Ishikawa (cell line): ENCODE data around the gene NPAS3.

Experiments used
- EP300 ChIP-seq: IDR thresholded peaks from 2 replicates; pipeline ENCODE4 v1.6.1; 2012; ENCODE audit warnings: borderline replicate concordance
- TAF1 ChIP-seq: IDR thresholded peaks from 2 replicates; pipeline ENCODE4 v1.6.1; 2012; ENCODE audit warnings: low read depth, mild to moderate bottlenecking
- TCF12 ChIP-seq: IDR thresholded peaks from 2 replicates; pipeline ENCODE4 v1.6.1; 2012; ENCODE audit warnings: low read depth
- TEAD4 ChIP-seq: IDR thresholded peaks from 2 replicates; pipeline ENCODE4 v1.6.1; 2012
- TF ChIP-seq, protein P1 (sequence below): IDR thresholded peaks from 2 replicates; pipeline ENCODE4 v1.6.1; 2012

DNA sequence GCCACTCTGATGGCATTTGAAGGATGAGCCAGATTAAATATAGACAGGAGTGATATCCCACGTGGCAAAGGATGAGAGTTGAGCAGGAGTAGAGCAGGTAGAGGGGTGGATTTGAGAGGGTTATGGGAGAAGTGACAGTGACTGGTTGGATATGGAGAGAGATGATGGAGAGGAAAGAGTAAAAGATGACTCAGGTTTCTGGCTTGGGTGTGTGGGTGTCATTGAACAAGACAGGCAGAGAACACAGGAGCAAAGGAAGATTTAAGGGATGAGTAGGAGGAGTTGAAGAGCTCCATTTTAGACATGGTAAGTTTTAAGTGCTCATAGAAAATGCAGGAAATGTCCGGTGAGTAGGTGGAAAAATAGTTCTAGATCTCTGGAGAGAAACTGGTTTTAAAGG is 875.3 kb downstream of the NPAS3 start:
- no peak for TF ChIP-seq EP300
- no peak for TF ChIP-seq TCF12
- no peak for TF ChIP-seq TEAD4
- TF ChIP-seq, protein P1, sequence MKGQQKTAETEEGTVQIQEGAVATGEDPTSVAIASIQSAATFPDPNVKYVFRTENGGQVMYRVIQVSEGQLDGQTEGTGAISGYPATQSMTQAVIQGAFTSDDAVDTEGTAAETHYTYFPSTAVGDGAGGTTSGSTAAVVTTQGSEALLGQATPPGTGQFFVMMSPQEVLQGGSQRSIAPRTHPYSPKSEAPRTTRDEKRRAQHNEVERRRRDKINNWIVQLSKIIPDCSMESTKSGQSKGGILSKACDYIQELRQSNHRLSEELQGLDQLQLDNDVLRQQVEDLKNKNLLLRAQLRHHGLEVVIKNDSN, result no peak
- no peak for TF ChIP-seq TAF1
